K562 (cell line): Measurements from ENCODE around the gene CENPQ. TPM values are rescaled to one million over a fixed set of nuclear protein-coding genes. Genes with fewer than 3 reads are reported as not detected.

Experiments
- ARID2 ChIP-seq: fragments of 450-650 bp; IDR thresholded peaks from 2 replicates; pipeline ENCODE4 v1.6.1; 2017; ENCODE audit warnings: antibody characterized with exemption, mild to moderate bottlenecking
- CCAR2 ChIP-seq: fragments of 200-400 bp; formaldehyde crosslinking; IDR thresholded peaks from 2 replicates; pipeline ENCODE4 v1.6.1; 2017; ENCODE audit warnings: mild to moderate bottlenecking, low read depth, low read length
- DDX20 ChIP-seq: fragments of 450-650 bp; IDR thresholded peaks from 2 replicates; pipeline ENCODE4 v1.6.1; 2016; ENCODE audit warnings: missing genetic modification characterization, low read depth, mild to moderate bottlenecking, missing compliant biosample characterization, moderate library complexity
- GATA2 ChIP-seq: sonication (generic); formaldehyde crosslinking; IDR thresholded peaks from 2 replicates; pipeline ENCODE4 v1.4.0; 2020; ENCODE audit warnings: mild to moderate bottlenecking, missing genetic modification reagents
- IRF2 ChIP-seq: sonication (generic); formaldehyde crosslinking; IDR thresholded peaks from 2 replicates; pipeline ENCODE4 v1.8.1; 2022; ENCODE audit warnings: mild to moderate bottlenecking, missing genetic modification reagents
- L3MBTL2 ChIP-seq: fragments of 450-650 bp; IDR thresholded peaks from 2 replicates; pipeline ENCODE4 v1.6.1; 2016; ENCODE audit warnings: mild to moderate bottlenecking, moderate library complexity
- NFATC3 ChIP-seq: fragments of 450-650 bp; IDR thresholded peaks from 2 replicates; pipeline ENCODE4 v1.6.1; 2017; ENCODE audit warnings: mild to moderate bottlenecking
- NFIX ChIP-seq: fragments of 250-450 bp; sonication (Bioruptor Pico); IDR thresholded peaks from 2 replicates; pipeline ENCODE4 v1.4.0; 2020; ENCODE audit warnings: low read depth, mild to moderate bottlenecking, moderate library complexity
- POU5F1 ChIP-seq: fragments of 150-350 bp; IDR thresholded peaks from 2 replicates; pipeline ENCODE4 v1.6.1; 2014; ENCODE audit warnings: borderline replicate concordance, low read length, low read depth, mild to moderate bottlenecking; ENCODE audit not compliant: partially characterized antibody
- STAT5A ChIP-seq: IDR thresholded peaks from 2 replicates; pipeline ENCODE4 v1.6.1; 2012; ENCODE audit warnings: low read length, inconsistent platforms, borderline replicate concordance
- TBP ChIP-seq: optimal IDR thresholded peaks from 2 replicates; pipeline ENCODE3; 2011; ENCODE audit warnings: low read depth, low read length, improper control_type of control experiment
- TEAD4 ChIP-seq, 2 experiments: sonication (generic) in 1 of 2; formaldehyde crosslinking in 1 of 2; IDR thresholded peaks; 2 replicates each; pipeline versions ENCODE4 v1.6.1 to v1.8.0; 2012 to 2022; ENCODE audit warnings: borderline replicate concordance in 1 of 2, inconsistent platforms in 1 of 2, low read length in 1 of 2, mild to moderate bottlenecking in 1 of 2, missing genetic modification reagents in 1 of 2
- ZNF121 ChIP-seq: sonication (generic); formaldehyde crosslinking; conservative IDR thresholded peaks from 2 replicates; pipeline ENCODE4 v1.8.0; 2022; ENCODE audit warnings: missing genetic modification reagents
- ZNF124 ChIP-seq: sonication (generic); formaldehyde crosslinking; IDR thresholded peaks from 2 replicates; pipeline ENCODE4 v1.8.1; 2022; ENCODE audit warnings: missing genetic modification reagents
- ZNF197 ChIP-seq: fragments of 200-800 bp; sonication (Bioruptor generic); IDR thresholded peaks from 2 replicates; pipeline ENCODE4 v1.6.1; 2016; ENCODE audit warnings: low read depth, missing genetic modification characterization, missing compliant biosample characterization
- ZNF311 ChIP-seq: fragments of 250-450 bp; sonication (Bioruptor Pico); IDR thresholded peaks from 2 replicates; pipeline ENCODE4 v1.4.0; 2020; ENCODE audit warnings: mild to moderate bottlenecking, moderate library complexity
- ZNF507 ChIP-seq: conservative IDR thresholded peaks from 2 replicates; pipeline ENCODE4 v1.6.1; 2017; ENCODE audit warnings: missing genetic modification characterization, missing compliant biosample characterization
- ZNF699 ChIP-seq: fragments of 250-450 bp; sonication (Bioruptor Pico); IDR thresholded peaks from 2 replicates; pipeline ENCODE4 v1.8.0; 2021; ENCODE audit warnings: mild to moderate bottlenecking, moderate library complexity; ENCODE audit not compliant: insufficient replicate concordance
- ZSCAN32 ChIP-seq: fragments of 450-650 bp; formaldehyde crosslinking; IDR thresholded peaks from 2 replicates; pipeline ENCODE4 v1.4.0; 2020; ENCODE audit warnings: mild to moderate bottlenecking, moderate library complexity
- polyA plus RNA-seq, 8 experiments: library from polyadenylated mRNA; depleted of rRNA in 4 of 8; stranded (reverse) in 5 of 8; unstranded in 3 of 8; fragments of >200 nt; fragmentation: Nextera tagmentation in 2 of 8; fragmentation: Illumina TruSeq in 1 of 8; extraction: Ambion mirVana in 2 of 8; extraction: Trizol in 1 of 8; gene quantifications; 2 replicates each; pipeline versions ENCODE4 v1.2.1 to v1.2.3, GENCODE V29; 2011 to 2014; ENCODE audit warnings: inconsistent platforms in 1 of 8, missing spikeins in 1 of 8
- total RNA-seq, 7 experiments: library from RNA; depleted of rRNA in 6 of 7; stranded (reverse); fragments of >200 nt in 6 of 7; fragmentation: Illumina TruSeq in 2 of 7; extraction: Trizol in 2 of 7; gene quantifications; 2 replicates each; pipeline versions ENCODE4 v1.2.1 to v1.2.3, GENCODE V29; 2011 to 2021; ENCODE audit warnings: low replicate concordance in 1 of 7
- TF ChIP-seq, protein P1 (sequence below): conservative IDR thresholded peaks from 2 replicates; pipeline ENCODE4 v1.6.1; 2011; ENCODE audit warnings: low read depth, mild to moderate bottlenecking, low read length; ENCODE audit not compliant: control insufficient read depth
- TF ChIP-seq, protein P2 (sequence below): fragments of 250-450 bp; sonication (Bioruptor Pico); IDR thresholded peaks from 2 replicates; pipeline ENCODE4 v1.4.0; 2020; ENCODE audit warnings: mild to moderate bottlenecking
- TF ChIP-seq, protein P3 (sequence below): fragments of 250-450 bp; sonication (Bioruptor Pico); IDR thresholded peaks from 2 replicates; pipeline ENCODE4 v1.4.0; 2020; ENCODE audit warnings: mild to moderate bottlenecking, moderate library complexity, borderline replicate concordance

Gene CENPQ
- total and polyA plus RNA-seq, 9 of the 15 experiments (the other 6 are each of a cell fraction or from before 2014, with no cell fraction given): 12.7 to 48.3 (median 26.4) TPM

DNA sequence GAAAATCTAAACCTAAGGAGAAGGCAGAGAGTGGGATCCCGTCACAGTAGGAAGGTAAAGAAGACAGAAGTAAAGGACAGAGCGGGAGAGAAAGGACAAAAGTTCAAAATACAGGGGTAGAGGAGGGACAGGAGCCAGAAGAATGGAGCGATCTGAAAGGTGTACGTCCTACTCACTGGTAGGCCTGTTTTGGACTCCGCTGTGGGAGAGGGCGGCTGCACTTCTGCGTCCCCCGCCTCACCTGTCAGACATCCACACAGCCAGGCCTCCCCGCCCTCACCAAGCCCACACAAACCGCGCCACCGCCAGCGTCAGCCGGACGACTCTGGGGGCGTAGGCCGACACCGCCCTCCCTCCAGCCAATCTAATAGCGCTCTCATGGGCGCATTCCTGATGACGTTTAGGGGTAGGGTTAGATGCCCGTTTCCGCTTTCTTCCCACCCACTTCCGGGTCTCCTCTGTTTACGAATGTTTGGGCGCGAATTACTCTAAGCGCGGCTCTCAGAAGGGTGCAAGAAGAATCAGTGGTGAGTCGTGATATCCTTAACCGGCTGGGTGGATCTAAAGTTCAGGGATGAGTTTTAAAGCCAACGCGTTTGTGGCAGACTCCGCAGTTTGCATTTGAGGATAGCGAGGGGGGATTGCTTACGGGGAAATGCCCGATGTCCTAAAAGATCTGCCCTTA is at the start of gene CENPQ, which contains the start of gene MMUT (continued):
- no peak for TF ChIP-seq ZNF311 (CRISPR knock-in tag)
- peak; percentile 89 for TF ChIP-seq TBP
- TF ChIP-seq, protein P1, sequence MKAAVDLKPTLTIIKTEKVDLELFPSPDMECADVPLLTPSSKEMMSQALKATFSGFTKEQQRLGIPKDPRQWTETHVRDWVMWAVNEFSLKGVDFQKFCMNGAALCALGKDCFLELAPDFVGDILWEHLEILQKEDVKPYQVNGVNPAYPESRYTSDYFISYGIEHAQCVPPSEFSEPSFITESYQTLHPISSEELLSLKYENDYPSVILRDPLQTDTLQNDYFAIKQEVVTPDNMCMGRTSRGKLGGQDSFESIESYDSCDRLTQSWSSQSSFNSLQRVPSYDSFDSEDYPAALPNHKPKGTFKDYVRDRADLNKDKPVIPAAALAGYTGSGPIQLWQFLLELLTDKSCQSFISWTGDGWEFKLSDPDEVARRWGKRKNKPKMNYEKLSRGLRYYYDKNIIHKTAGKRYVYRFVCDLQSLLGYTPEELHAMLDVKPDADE: peak; percentile 82
- TF ChIP-seq TEAD4 (IDR thresholded peaks at IDR 0.05; ENCODE audit: low read length): no peak
- TF ChIP-seq TEAD4 (CRISPR knock-in tag; IDR thresholded peaks at IDR 0.05; ENCODE audit: borderline replicate concordance): no peak
- TF ChIP-seq, protein P2, sequence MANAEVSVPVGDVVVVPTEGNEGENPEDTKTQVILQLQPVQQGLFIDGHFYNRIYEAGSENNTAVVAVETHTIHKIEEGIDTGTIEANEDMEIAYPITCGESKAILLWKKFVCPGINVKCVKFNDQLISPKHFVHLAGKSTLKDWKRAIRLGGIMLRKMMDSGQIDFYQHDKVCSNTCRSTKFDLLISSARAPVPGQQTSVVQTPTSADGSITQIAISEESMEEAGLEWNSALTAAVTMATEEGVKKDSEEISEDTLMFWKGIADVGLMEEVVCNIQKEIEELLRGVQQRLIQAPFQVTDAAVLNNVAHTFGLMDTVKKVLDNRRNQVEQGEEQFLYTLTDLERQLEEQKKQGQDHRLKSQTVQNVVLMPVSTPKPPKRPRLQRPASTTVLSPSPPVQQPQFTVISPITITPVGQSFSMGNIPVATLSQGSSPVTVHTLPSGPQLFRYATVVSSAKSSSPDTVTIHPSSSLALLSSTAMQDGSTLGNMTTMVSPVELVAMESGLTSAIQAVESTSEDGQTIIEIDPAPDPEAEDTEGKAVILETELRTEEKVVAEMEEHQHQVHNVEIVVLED (CRISPR knock-in tag): peak; percentile 70
- TF ChIP-seq DDX20 (tag): no peak
- 0 out of 2 replicates have a peak, but pooled peaks have one; percentile 16 for TF ChIP-seq ARID2
- TF ChIP-seq GATA2: 0 out of 2 replicates have a peak, but pooled peaks have one; percentile 51
- TF ChIP-seq NFATC3: 0 out of 2 replicates have a peak, but pooled peaks have one; percentile 25
- no peak for TF ChIP-seq CCAR2
- TF ChIP-seq L3MBTL2: peak; percentile 59; the same call in 1 of the 2 replicates
- no peak for TF ChIP-seq ZNF121 (CRISPR knock-in tag)
- TF ChIP-seq POU5F1: peak; percentile 65
- 0 out of 2 replicates have a peak, but pooled peaks have one; percentile 7 for TF ChIP-seq ZNF197 (CRISPR knock-in tag)
- no peak for TF ChIP-seq STAT5A
- no peak for TF ChIP-seq IRF2 (CRISPR knock-in tag)
- no peak for TF ChIP-seq ZSCAN32 (CRISPR knock-in tag)
- TF ChIP-seq ZNF507 (tag): no peak
- no peak for TF ChIP-seq ZNF699
- TF ChIP-seq ZNF124 (CRISPR knock-in tag): no peak
- TF ChIP-seq, protein P3, sequence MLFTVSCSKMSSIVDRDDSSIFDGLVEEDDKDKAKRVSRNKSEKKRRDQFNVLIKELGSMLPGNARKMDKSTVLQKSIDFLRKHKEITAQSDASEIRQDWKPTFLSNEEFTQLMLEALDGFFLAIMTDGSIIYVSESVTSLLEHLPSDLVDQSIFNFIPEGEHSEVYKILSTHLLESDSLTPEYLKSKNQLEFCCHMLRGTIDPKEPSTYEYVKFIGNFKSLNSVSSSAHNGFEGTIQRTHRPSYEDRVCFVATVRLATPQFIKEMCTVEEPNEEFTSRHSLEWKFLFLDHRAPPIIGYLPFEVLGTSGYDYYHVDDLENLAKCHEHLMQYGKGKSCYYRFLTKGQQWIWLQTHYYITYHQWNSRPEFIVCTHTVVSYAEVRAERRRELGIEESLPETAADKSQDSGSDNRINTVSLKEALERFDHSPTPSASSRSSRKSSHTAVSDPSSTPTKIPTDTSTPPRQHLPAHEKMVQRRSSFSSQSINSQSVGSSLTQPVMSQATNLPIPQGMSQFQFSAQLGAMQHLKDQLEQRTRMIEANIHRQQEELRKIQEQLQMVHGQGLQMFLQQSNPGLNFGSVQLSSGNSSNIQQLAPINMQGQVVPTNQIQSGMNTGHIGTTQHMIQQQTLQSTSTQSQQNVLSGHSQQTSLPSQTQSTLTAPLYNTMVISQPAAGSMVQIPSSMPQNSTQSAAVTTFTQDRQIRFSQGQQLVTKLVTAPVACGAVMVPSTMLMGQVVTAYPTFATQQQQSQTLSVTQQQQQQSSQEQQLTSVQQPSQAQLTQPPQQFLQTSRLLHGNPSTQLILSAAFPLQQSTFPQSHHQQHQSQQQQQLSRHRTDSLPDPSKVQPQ (CRISPR knock-in tag): no peak
- no peak for TF ChIP-seq NFIX (CRISPR knock-in tag)
